ENCODE results near the gene GPR42. TPM values are rescaled to one million over a fixed set of nuclear protein-coding genes. Genes with fewer than 3 reads are reported as not detected.
"Not testable (repeated sequence)": the region's sequence is repeated elsewhere in the genome, so short reads cannot be mapped to it uniquely, and the experiment has no call there.

The GPR42 gene
- total RNA-seq, 1 donor from 2014 or later = not detected

DNA sequence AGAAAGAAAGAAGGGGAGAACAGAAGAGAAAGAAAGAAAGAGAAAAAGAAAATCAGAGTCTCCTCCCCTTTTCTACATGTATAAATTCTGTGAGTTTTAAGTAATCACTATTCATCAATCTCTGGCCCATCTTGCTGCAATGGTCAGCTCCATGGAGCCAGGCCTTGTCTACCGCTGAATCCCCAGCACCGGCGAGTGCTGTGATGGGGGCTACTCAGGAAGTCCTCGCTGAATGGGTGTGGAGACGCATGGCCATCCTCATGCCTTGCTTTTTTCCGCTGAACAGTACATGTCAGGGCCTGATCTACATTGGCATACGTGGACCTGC is 29.9 kb downstream of the GPR42 start:
- TF ChIP-seq CTCF (IDR thresholded peaks at IDR 0.05; ENCODE audit: partially characterized antibody, unreplicated experiment) = no peak
- Mint-ChIP-seq H3K27ac (ENCODE audit: unreplicated experiment) (no peak overlapping the region), H3K4me3 (ENCODE audit: unreplicated experiment) (no peak overlapping the region), H3K4me1 (ENCODE audit: low read depth, unreplicated experiment) (peaks cover 3% of the 10 kb centered on the region), H3K27me3 (ENCODE audit: unreplicated experiment) (peaks cover 6% of the 10 kb centered on the region), H3K36me3 (ENCODE audit: unreplicated experiment) (no peaks in the 10 kb centered on the region), H3K9me3 (ENCODE audit: unreplicated experiment) (peaks cover 1% of the 10 kb centered on the region)
- DNase-seq = no peak

- H3K9me3 Mint-ChIP-seq (ENCODE audit: unreplicated experiment); H3K36me3 Mint-ChIP-seq (ENCODE audit: unreplicated experiment); H3K27ac Mint-ChIP-seq (ENCODE audit: unreplicated experiment); DNase-seq; H3K4me1 Mint-ChIP-seq (ENCODE audit: low read depth, unreplicated experiment); H3K4me3 Mint-ChIP-seq (ENCODE audit: unreplicated experiment); H3K27me3 Mint-ChIP-seq (ENCODE audit: unreplicated experiment): not testable (repeated sequence)
Observed at GRCh38 chr19:35401416-35401815, 30.5 kb downstream of the GPR42 start.

- no peak for DNase-seq
- peaks cover 10% of the 10 kb centered on the region for H3K27me3 Mint-ChIP-seq (ENCODE audit: unreplicated experiment)
- H3K27ac Mint-ChIP-seq (ENCODE audit: unreplicated experiment) = no peak overlapping the region
- peaks cover 3% of the 10 kb centered on the region for H3K4me1 Mint-ChIP-seq (ENCODE audit: low read depth, unreplicated experiment)
- H3K4me3 Mint-ChIP-seq (ENCODE audit: unreplicated experiment) = no peak overlapping the region
- H3K36me3 Mint-ChIP-seq (ENCODE audit: unreplicated experiment) = no peaks in the 10 kb centered on the region
- peaks cover 6% of the 10 kb centered on the region for H3K9me3 Mint-ChIP-seq (ENCODE audit: unreplicated experiment)
- no peak for TF ChIP-seq CTCF (IDR thresholded peaks at IDR 0.05; ENCODE audit: partially characterized antibody, unreplicated experiment)
Observed at GRCh38 chr19:35403116-35403760, 32.4 kb downstream of the GPR42 start.

- peaks cover 3% of the 10 kb centered on the region for H3K4me1 Mint-ChIP-seq (ENCODE audit: low read depth, unreplicated experiment)
Observed at GRCh38 chr19:35404879-35405622, 34.2 kb downstream of the GPR42 start.

GRCh38 chr19:35407619-35408018 is 36.8 kb downstream of the GPR42 start:
- Mint-ChIP-seq H3K27ac (ENCODE audit: unreplicated experiment) (no peak overlapping the region), H3K4me3 (ENCODE audit: unreplicated experiment) (no peak overlapping the region), H3K27me3 (ENCODE audit: unreplicated experiment) (peaks cover 10% of the 10 kb centered on the region), H3K4me1 (ENCODE audit: low read depth, unreplicated experiment) (no peaks in the 10 kb centered on the region), H3K36me3 (ENCODE audit: unreplicated experiment) (no peaks in the 10 kb centered on the region), H3K9me3 (ENCODE audit: unreplicated experiment) (peaks cover 5% of the 10 kb centered on the region)
- no peak for DNase-seq
- no peak for TF ChIP-seq CTCF (IDR thresholded peaks at IDR 0.05; ENCODE audit: partially characterized antibody, unreplicated experiment)

More at GRCh38 chr19:35404879-35405622, 34.2 kb downstream of the GPR42 start:
- TF ChIP-seq CTCF (IDR thresholded peaks at IDR 0.05; ENCODE audit: partially characterized antibody, unreplicated experiment) = no peak
- Mint-ChIP-seq H3K27me3 (ENCODE audit: unreplicated experiment) (peaks cover 13% of the 10 kb centered on the region), H3K9me3 (ENCODE audit: unreplicated experiment) (peaks cover 5% of the 10 kb centered on the region), H3K27ac (ENCODE audit: unreplicated experiment) (no peak overlapping the region), H3K36me3 (ENCODE audit: unreplicated experiment) (no peaks in the 10 kb centered on the region), H3K4me3 (ENCODE audit: unreplicated experiment) (no peak overlapping the region)
- DNase-seq = no peak
